Adipocyte (in vitro differentiated cells): ENCODE measurements around the gene MNAT1.
A peak's percentile ranks its signal among the peaks of the same experiment; 100 is the strongest.

ENCODE experiments used
- DNase-seq: peaks from one replicate; pipeline ENCODE4 v3.0.0-alpha.2; 2015; ENCODE audit warnings: low read depth
- H3K27me3 ChIP-seq: replicated peaks from 2 replicates; pipeline ENCODE4 v1.7.0; 2013; ENCODE audit warnings: mild to moderate bottlenecking, low read length, moderate library complexity; ENCODE audit not compliant: control insufficient read depth, insufficient read depth
- H3K36me3 ChIP-seq: 2 replicates; pipeline ENCODE4 v1.7.0; 2013; ENCODE audit warnings: low read length, mild to moderate bottlenecking, moderate library complexity; ENCODE audit not compliant: control insufficient read depth, insufficient read depth, severe bottlenecking
- H3K4me1 ChIP-seq: 2 replicates; pipeline ENCODE4 v1.7.0; 2013; ENCODE audit warnings: mild to moderate bottlenecking, low read length, moderate library complexity; ENCODE audit not compliant: control insufficient read depth, insufficient read depth
- H3K4me3 ChIP-seq: 2 replicates; pipeline ENCODE4 v1.7.0; 2013; ENCODE audit warnings: mild to moderate bottlenecking, low read length, moderate library complexity
- H3K9ac ChIP-seq: 2 replicates; pipeline ENCODE4 v1.7.0; 2013; ENCODE audit warnings: mild to moderate bottlenecking, low read length, moderate library complexity
- H3K9me3 ChIP-seq: 2 replicates; pipeline ENCODE4 v1.7.0; 2013; ENCODE audit warnings: mild to moderate bottlenecking, low read length, moderate library complexity; ENCODE audit not compliant: control insufficient read depth

Gene MNAT1

DNA sequence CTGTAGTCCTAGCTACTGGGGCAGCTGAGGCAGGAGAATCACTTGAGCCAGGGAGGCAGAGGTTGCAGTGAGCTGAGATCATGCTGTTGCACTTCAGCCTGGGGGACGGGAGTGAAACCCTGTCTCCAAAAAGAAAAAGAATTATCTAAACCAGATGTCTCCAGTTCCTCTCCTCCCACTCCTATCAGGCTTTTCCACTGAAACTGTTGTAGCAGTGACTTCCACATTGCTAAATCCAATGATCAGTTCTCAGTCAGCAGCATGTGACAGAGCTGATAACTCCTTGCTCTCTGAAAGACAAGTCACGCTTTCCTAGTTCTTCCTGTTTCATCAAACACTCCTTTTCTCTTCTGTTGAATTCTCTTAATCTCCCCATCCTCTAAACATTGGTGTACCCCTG lies 255.0 kb downstream of the MNAT1 start:
- peak; percentile 75 for DNase-seq
- Histone ChIP-seq H3K36me3 (peaks cover 80% of the 10 kb centered on the region), H3K27me3 (no peaks in the 10 kb centered on the region), H3K9me3 (no peaks in the 10 kb centered on the region), H3K4me1 (peaks cover 11% of the 10 kb centered on the region), H3K4me3 (peak overlapping the region; percentile 49), H3K9ac (peak overlapping the region; percentile 64)

DNA sequence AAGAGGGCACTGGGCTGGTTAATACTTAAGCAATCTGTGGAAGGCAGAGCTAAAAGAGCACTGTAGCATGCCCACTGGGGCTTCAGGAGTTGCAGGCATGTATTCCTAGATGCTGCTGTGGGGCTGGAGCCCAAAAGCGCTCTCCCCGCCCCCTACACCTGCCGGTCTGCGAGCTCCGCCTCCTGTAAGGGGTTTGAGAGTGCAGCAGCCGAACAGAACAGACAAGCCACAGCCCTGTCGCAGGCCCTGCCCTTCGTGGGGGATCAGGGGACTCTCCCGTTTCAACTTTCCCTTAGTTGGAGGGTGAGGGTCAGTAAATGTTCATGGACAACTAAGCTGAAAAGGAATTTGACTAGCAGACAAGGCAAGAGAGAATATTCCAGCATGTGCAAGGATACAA lies 264.1 kb downstream of the MNAT1 start:
- no peak for DNase-seq
- H3K27me3 ChIP-seq, result no peaks in the 10 kb centered on the region
- peaks cover 17% of the 10 kb centered on the region for H3K4me1 ChIP-seq
- no peak overlapping the region for H3K9ac ChIP-seq
- H3K36me3 ChIP-seq, result peaks cover 29% of the 10 kb centered on the region
- H3K4me3 ChIP-seq, result no peak overlapping the region
- peaks cover 3% of the 10 kb centered on the region for H3K9me3 ChIP-seq

DNA sequence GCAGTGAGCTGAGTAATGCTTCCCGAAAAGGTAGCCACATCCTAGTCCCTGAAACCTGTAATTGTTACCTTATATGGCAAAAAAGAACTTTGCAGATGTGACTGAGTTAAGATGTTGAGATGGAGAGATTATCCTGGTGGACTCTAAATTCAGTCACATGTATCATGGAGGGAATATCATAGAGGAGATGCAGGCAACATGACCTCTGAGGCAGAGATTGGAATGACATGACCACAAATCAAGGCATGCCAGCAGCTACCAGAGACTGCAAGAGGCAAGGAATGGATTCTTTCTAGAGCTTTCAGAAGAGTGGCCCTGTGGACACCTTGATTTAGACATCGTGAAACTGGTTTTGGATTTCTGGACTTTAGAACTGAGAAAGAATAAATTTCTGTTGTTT lies 265.0 kb downstream of the MNAT1 start:
- no peak for DNase-seq
- H3K4me1 ChIP-seq, result peaks cover 22% of the 10 kb centered on the region
- peaks cover 24% of the 10 kb centered on the region for H3K36me3 ChIP-seq
- H3K4me3 ChIP-seq, result no peak overlapping the region
- H3K9me3 ChIP-seq, result peaks cover 3% of the 10 kb centered on the region
- H3K27me3 ChIP-seq, result no peaks in the 10 kb centered on the region
- H3K9ac ChIP-seq, result no peak overlapping the region

DNA sequence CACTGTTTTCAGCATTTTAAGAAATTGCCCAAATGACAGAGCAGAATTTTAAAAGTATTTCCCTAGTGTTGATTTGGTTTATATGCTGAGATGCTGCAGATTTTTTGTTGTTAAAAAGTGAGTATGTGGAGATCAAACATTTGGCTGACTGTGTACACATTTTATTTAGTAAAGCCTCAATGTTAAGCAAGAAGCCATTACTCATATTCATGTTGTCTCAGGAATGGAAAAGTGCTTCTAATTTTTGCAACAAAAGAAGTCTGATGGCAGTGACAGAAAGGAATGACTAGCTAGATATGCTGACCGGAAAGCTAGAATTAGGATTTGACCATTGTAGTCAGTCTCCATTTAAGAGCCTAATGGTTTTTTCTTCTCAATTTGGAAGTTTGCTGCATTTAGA lies 269.0 kb downstream of the MNAT1 start:
- peak; percentile 83 for DNase-seq
- Histone ChIP-seq H3K4me1 (peaks cover 22% of the 10 kb centered on the region), H3K4me3 (no peak overlapping the region), H3K27me3 (no peaks in the 10 kb centered on the region), H3K9me3 (peaks cover under 1% of the 10 kb centered on the region), H3K36me3 (peaks cover 12% of the 10 kb centered on the region), H3K9ac (no peak overlapping the region)

DNA sequence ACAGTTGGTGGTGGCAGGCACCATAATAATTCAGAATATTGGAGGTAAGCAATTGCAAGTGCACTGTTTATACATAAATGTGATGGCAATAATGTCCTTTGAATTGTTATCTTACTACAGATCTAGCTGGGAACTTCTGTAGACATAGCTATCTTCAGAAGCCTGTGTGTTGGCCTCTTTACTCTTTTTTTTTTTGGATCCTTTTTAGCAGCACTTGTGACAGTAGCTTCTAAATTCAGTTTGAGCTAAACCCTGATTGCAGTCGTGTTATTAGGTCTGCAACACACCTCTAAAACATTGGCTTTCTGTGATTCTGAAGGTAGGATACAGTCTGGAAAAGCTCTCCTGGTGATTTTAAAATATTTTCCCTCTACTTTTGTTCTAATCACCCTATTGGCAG lies 285.0 kb downstream of the MNAT1 start:
- H3K9ac ChIP-seq, result no peak overlapping the region
- DNase-seq, result no peak
- no peaks in the 10 kb centered on the region for H3K27me3 ChIP-seq

More for the DNA sequence above, 285.0 kb downstream of the MNAT1 start:
- Histone ChIP-seq H3K4me3 (no peak overlapping the region), H3K36me3 (peaks cover 5% of the 10 kb centered on the region), H3K4me1 (no peaks in the 10 kb centered on the region), H3K9me3 (no peaks in the 10 kb centered on the region)
